ENCODE data around the gene ZNF580.

The ZNF580 gene

GRCh38 chr19:55620410-55621204 lies 20.2 kb upstream of the ZNF580 start:
- TF ChIP-seq EP300 (IDR thresholded peaks at IDR 0.05; ENCODE audit: borderline replicate concordance) = no peak
- TF ChIP-seq TEAD4 (IDR thresholded peaks at IDR 0.05) = no peak
- TF ChIP-seq ZBTB7A (IDR thresholded peaks at IDR 0.05; ENCODE audit: low read depth) = no peak
- no peak for TF ChIP-seq USF1 (IDR thresholded peaks at IDR 0.05)
- TF ChIP-seq YY1 (IDR thresholded peaks at IDR 0.05; ENCODE audit: low read depth) = no peak
- TF ChIP-seq TAF1 (IDR thresholded peaks at IDR 0.05; ENCODE audit: low read depth) = no peak
- no peak for TF ChIP-seq EGR1 (IDR thresholded peaks at IDR 0.05)
- TF ChIP-seq CREB1 (IDR thresholded peaks at IDR 0.05; ENCODE audit: low read depth) = no peak
- no peak for TF ChIP-seq FOXM1 (IDR thresholded peaks at IDR 0.05; ENCODE audit: borderline replicate concordance, low read depth)
- TF ChIP-seq MAX (IDR thresholded peaks at IDR 0.05) = no peak
- TF ChIP-seq REST (IDR thresholded peaks at IDR 0.05; ENCODE audit: low read depth) = no peak
- no peak for TF ChIP-seq NFIC (IDR thresholded peaks at IDR 0.05)
- no peak for TF ChIP-seq TCF12 (IDR thresholded peaks at IDR 0.05; ENCODE audit: low read depth)
- no peak for TF ChIP-seq CEBPB (IDR thresholded peaks at IDR 0.05)
- TF ChIP-seq RAD21 (IDR thresholded peaks at IDR 0.05; ENCODE audit: low read depth) = no peak

- TF ChIP-seq TCF12 (IDR thresholded peaks at IDR 0.05; ENCODE audit: low read depth) (no peak), NFIC (IDR thresholded peaks at IDR 0.05) (no peak), MAX (IDR thresholded peaks at IDR 0.05) (no peak)
These were observed 19.6 kb upstream of the ZNF580 start for GRCh38 chr19:55621205-55621672.

- TF ChIP-seq EGR1 (IDR thresholded peaks at IDR 0.05) = no peak
- no peak for TF ChIP-seq REST (IDR thresholded peaks at IDR 0.05; ENCODE audit: low read depth)
- no peak for TF ChIP-seq FOXM1 (IDR thresholded peaks at IDR 0.05; ENCODE audit: borderline replicate concordance, low read depth)
- no peak for TF ChIP-seq USF1 (IDR thresholded peaks at IDR 0.05)
- TF ChIP-seq TEAD4 (IDR thresholded peaks at IDR 0.05) = no peak
- no peak for TF ChIP-seq NFIC (IDR thresholded peaks at IDR 0.05)
- TF ChIP-seq YY1 (IDR thresholded peaks at IDR 0.05; ENCODE audit: low read depth) = no peak
- no peak for TF ChIP-seq MAX (IDR thresholded peaks at IDR 0.05)
- TF ChIP-seq RAD21 (IDR thresholded peaks at IDR 0.05; ENCODE audit: low read depth) = no peak
- TF ChIP-seq TCF12 (IDR thresholded peaks at IDR 0.05; ENCODE audit: low read depth) = no peak
- TF ChIP-seq TAF1 (IDR thresholded peaks at IDR 0.05; ENCODE audit: low read depth) = no peak
These were observed 19.1 kb upstream of the ZNF580 start for GRCh38 chr19:55621673-55622231.

- TF ChIP-seq FOXM1 (IDR thresholded peaks at IDR 0.05; ENCODE audit: borderline replicate concordance, low read depth) (no peak), EGR1 (IDR thresholded peaks at IDR 0.05) (no peak), NFIC (IDR thresholded peaks at IDR 0.05) (no peak), MAX (IDR thresholded peaks at IDR 0.05) (no peak), REST (IDR thresholded peaks at IDR 0.05; ENCODE audit: low read depth) (no peak), TAF1 (IDR thresholded peaks at IDR 0.05; ENCODE audit: low read depth) (no peak), CEBPB (IDR thresholded peaks at IDR 0.05) (no peak), TCF12 (IDR thresholded peaks at IDR 0.05; ENCODE audit: low read depth) (no peak), RAD21 (IDR thresholded peaks at IDR 0.05; ENCODE audit: low read depth) (no peak)
These were observed 18.4 kb upstream of the ZNF580 start for GRCh38 chr19:55622242-55622969.

All from Ishikawa (cell line).